HFFc6 (cell line): ENCODE measurements around the gene RSU1. TPM values are rescaled to one million over a fixed set of nuclear protein-coding genes. Genes with fewer than 3 reads are reported as not detected.

Experiments used
- DNase-seq: peaks from one replicate; pipeline ENCODE4 v3.0.0-alpha.2; 2018
- H3K27ac Mint-ChIP-seq: 2 replicates; pipeline ENCODE4 v1.8.0; 2020; ENCODE audit warnings: mild to moderate bottlenecking, mixed read lengths
- H3K27me3 Mint-ChIP-seq: 2 replicates; pipeline ENCODE4 v1.8.0; 2021; ENCODE audit warnings: mild to moderate bottlenecking, moderate library complexity, mixed read lengths; ENCODE audit not compliant: insufficient read depth
- H3K36me3 Mint-ChIP-seq: 2 replicates; pipeline ENCODE4 v1.8.0; 2021; ENCODE audit warnings: low read depth, mixed read lengths
- H3K4me1 Mint-ChIP-seq: 2 replicates; pipeline ENCODE4 v1.8.0; 2020; ENCODE audit warnings: low read depth, mixed read lengths
- H3K4me3 Mint-ChIP-seq: 2 replicates; pipeline ENCODE4 v1.8.0; 2020; ENCODE audit warnings: mild to moderate bottlenecking, moderate library complexity, mixed read lengths
- H3K9me3 Mint-ChIP-seq: 2 replicates; pipeline ENCODE4 v1.8.0; 2020; ENCODE audit warnings: mild to moderate bottlenecking, mixed read lengths
- total RNA-seq, 6 experiments: library from RNA; stranded (reverse); fragmentation: NEBNext Ultra II Directional; extraction: Animal tissue kit (Norgen Biotek cat#: 25700); gene quantifications; 2 replicates in 1 of 6; 3 replicates in 5 of 6; pipeline ENCODE4 v1.2.3, GENCODE V29; 2021
- TF ChIP-seq, protein P1 (sequence below): fragments of 200-600 bp; sonication (generic); IDR thresholded peaks from 2 replicates; pipeline ENCODE4 v1.5.0; 2021; ENCODE audit warnings: antibody characterized with exemption, mild to moderate bottlenecking

RSU1 gene
- total RNA-seq, 6 experiments from 2014 or later: 182 to 239 (median 205) TPM

DNA sequence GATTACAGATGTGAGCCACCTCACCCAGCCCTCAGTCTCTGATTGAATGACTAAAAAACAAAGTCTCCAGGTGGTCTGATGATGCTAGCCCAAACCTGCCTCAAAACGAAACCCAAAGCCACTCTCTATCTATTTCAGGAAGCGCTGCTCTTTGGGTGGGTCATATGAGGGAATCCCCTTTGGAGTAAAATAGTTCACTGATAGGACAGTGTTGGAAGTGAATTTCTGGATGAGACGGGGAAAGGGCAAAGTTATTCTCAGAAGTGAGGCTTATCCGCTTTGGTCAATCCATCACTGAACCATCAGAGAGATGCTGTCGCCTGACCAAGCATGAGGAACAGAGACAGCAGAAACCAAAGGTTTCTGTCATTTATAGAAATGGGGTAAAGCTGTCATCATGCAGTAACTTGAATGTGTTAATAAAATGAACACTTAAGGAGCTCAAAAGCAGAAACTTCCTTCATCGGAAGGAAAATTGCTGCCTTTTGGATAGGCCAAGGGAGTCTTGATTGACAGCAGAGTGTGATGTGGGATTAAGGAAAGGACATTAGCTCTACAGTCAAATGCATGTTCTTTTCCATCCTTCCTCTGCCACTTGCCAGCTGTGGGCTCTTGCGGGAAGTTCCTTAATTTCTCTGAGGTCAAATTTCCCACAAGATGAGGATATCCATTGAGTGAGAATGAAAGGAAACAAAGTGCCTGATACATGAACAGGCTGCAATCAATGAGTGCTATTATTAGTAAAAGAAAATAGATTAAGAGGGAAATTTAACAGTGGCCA is 230.7 kb downstream of the RSU1 start:
- DNase-seq: no peak
- Mint-ChIP-seq H3K4me3 (no peak overlapping the region), H3K9me3 (no peaks in the 10 kb centered on the region), H3K27me3 (peaks cover 3% of the 10 kb centered on the region), H3K4me1 (no peaks in the 10 kb centered on the region), H3K27ac (no peak overlapping the region), H3K36me3 (peaks cover under 1% of the 10 kb centered on the region; the same call in 1 of the 2 replicates)
- TF ChIP-seq, protein P1, sequence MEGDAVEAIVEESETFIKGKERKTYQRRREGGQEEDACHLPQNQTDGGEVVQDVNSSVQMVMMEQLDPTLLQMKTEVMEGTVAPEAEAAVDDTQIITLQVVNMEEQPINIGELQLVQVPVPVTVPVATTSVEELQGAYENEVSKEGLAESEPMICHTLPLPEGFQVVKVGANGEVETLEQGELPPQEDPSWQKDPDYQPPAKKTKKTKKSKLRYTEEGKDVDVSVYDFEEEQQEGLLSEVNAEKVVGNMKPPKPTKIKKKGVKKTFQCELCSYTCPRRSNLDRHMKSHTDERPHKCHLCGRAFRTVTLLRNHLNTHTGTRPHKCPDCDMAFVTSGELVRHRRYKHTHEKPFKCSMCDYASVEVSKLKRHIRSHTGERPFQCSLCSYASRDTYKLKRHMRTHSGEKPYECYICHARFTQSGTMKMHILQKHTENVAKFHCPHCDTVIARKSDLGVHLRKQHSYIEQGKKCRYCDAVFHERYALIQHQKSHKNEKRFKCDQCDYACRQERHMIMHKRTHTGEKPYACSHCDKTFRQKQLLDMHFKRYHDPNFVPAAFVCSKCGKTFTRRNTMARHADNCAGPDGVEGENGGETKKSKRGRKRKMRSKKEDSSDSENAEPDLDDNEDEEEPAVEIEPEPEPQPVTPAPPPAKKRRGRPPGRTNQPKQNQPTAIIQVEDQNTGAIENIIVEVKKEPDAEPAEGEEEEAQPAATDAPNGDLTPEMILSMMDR: no peak

DNA sequence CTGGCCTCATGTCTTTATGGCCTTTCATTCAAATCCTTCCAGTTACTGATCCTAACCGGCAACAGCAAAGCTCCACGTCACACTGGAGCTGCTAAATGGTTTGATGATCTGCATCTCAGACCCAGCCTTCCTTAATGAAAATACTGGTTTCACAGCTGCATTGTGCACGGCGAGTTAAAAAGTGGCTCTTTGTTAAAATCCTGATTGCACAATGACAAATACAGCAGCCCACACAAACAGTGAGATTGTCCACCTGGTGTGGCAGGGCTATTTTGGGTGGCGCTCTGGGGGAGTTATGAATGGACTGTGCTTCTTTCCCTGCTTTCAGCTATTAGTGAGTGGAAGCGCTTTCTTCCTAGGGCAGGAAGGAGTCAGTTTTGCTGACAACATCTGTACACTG is 232.1 kb downstream of the RSU1 start:
- Mint-ChIP-seq H3K9me3 (no peaks in the 10 kb centered on the region), H3K4me3 (no peak overlapping the region), H3K27ac (no peak overlapping the region), H3K4me1 (no peaks in the 10 kb centered on the region), H3K36me3 (no peaks in the 10 kb centered on the region), H3K27me3 (peaks cover 9% of the 10 kb centered on the region)
- TF ChIP-seq, protein P1: no peak
- no peak for DNase-seq

DNA sequence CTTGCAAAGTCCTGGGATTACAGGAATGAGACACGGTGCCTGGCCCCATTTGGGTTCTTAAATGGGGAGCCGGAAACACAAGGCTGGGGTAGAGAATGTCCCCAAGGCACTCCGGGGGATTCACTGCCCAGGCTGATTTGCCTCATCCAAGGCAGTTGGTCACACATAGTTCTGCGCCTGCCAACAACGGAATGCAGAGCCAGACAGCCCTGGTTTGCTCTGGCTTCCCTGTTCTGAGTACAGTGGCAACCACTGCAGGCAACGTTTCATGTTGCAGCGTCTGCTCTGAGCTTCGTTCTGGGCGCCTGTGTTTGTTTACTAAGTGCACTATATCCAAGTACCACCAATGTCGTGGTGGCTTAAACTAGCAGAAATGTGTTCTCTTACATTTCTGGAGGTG is 233.8 kb downstream of the RSU1 start:
- TF ChIP-seq, protein P1: no peak
- Mint-ChIP-seq H3K36me3 (no peaks in the 10 kb centered on the region), H3K9me3 (no peaks in the 10 kb centered on the region), H3K27ac (no peak overlapping the region), H3K4me3 (no peak overlapping the region), H3K27me3 (peaks cover 9% of the 10 kb centered on the region), H3K4me1 (no peaks in the 10 kb centered on the region)
- no peak for DNase-seq

DNA sequence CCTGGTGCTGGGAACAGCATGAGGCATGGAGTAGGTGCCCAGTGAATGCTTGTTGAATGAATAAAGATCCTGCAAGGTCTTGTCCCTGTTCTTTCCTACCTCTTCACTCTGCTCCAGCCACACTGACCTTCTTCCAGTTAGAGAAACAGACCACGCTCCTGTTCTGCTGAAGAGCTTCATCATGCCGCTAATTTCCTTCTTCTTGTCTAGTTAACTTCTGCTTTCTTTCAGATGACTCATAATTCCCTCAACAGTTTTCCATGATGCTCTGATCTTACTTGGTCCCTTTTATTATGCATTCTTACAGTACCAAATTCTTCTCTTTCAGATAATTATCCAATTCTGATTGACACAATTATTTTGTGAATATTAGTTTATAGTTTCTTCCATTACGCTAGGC is 236.0 kb downstream of the RSU1 start:
- H3K27ac Mint-ChIP-seq: no peak overlapping the region

DNA sequence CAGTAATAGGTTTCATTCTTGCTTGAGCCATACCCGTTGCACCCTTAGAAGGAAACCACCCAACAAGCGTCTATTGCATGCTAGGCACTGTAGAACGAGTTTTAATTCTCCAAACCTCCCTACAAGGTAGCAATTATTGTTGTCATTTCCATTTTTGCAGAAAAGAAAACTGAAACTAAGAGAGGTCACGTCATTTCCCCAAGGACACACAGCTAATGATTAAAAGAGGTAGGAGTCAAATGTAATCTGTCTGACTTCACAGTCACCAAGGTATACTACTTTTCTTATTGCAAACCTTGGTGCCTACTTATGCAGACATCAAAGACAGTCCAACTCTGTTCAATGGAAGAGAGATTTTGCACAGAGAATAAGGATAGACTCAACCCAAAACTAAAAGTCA is 246.5 kb downstream of the RSU1 start:
- DNase-seq: no peak
- Mint-ChIP-seq H3K4me3 (no peak overlapping the region), H3K9me3 (no peaks in the 10 kb centered on the region), H3K36me3 (no peaks in the 10 kb centered on the region), H3K4me1 (no peaks in the 10 kb centered on the region; the same call in 1 of the 2 replicates), H3K27ac (no peak overlapping the region), H3K27me3 (no peaks in the 10 kb centered on the region; the same call in 1 of the 2 replicates)
- TF ChIP-seq, protein P1: no peak

More for the DNA sequence above, 236.0 kb downstream of the RSU1 start:
- Mint-ChIP-seq H3K36me3 (no peaks in the 10 kb centered on the region), H3K4me3 (no peak overlapping the region), H3K27me3 (peaks cover 9% of the 10 kb centered on the region), H3K9me3 (no peaks in the 10 kb centered on the region), H3K4me1 (no peaks in the 10 kb centered on the region)
- no peak for DNase-seq
- TF ChIP-seq, protein P1: no peak
